SU-DHL-6 (cell line): ENCODE data around the gene UBE2Q2.

Experiments used
- H2AFZ ChIP-seq: fragments of 200-600 bp; sonication (generic); 2 replicates; pipeline ENCODE4 v1.6.1; 2014; ENCODE audit warnings: low read depth, mild to moderate bottlenecking, moderate library complexity, mixed read lengths, antibody characterized with exemption, low read length; ENCODE audit not compliant: severe bottlenecking
- H3F3A ChIP-seq: fragments of 200-600 bp; shearing (Covaris generic); 2 replicates; pipeline ENCODE4 v1.6.0; 2016; ENCODE audit warnings: antibody characterized with exemption, mild to moderate bottlenecking; ENCODE audit not compliant: insufficient read depth
- H3K27ac ChIP-seq: fragments of 200-600 bp; sonication (generic); 2 replicates; pipeline ENCODE4 v1.5.1; 2016; ENCODE audit warnings: low read depth, mild to moderate bottlenecking, low read length, moderate library complexity, mixed read lengths
- H3K27me3 ChIP-seq: fragments of 200-600 bp; sonication (generic), shearing (Covaris generic); 2 replicates; pipeline ENCODE4 v1.6.0; 2014; ENCODE audit warnings: mild to moderate bottlenecking, low read length
- H3K36me3 ChIP-seq: fragments of 200-600 bp; sonication (generic); 2 replicates; pipeline ENCODE4 v1.6.1; 2014; ENCODE audit warnings: mild to moderate bottlenecking, low read length, mixed read lengths
- H3K4me2 ChIP-seq: fragments of 300-600, 200-600 bp; shearing (Covaris generic), sonication (generic); 2 replicates; pipeline ENCODE4 v1.6.0; 2014; ENCODE audit warnings: low read length, low read depth, mild to moderate bottlenecking; ENCODE audit not compliant: poor library complexity, severe bottlenecking
- H3K4me3 ChIP-seq: fragments of 200-600 bp; sonication (generic); 2 replicates; pipeline ENCODE4 v1.5.1; 2014; ENCODE audit warnings: antibody characterized with exemption, low read length, mild to moderate bottlenecking, mixed read lengths; ENCODE audit not compliant: insufficient read depth, poor library complexity, severe bottlenecking
- H3K79me2 ChIP-seq: fragments of 200-600 bp; sonication (generic); 2 replicates; pipeline ENCODE4 v1.6.1; 2014; ENCODE audit warnings: mild to moderate bottlenecking, low read length, moderate library complexity; ENCODE audit not compliant: insufficient read depth
- H3K9ac ChIP-seq: fragments of 200-600 bp; sonication (generic); 2 replicates; pipeline ENCODE4 v1.7.0; 2014; ENCODE audit warnings: mild to moderate bottlenecking, low read length
- H3K9me2 ChIP-seq: fragments of 200-600 bp; sonication (generic); replicated peaks from 2 replicates; pipeline ENCODE4 v1.6.1; 2014; ENCODE audit warnings: low read length; ENCODE audit not compliant: insufficient read depth
- H3K9me3 ChIP-seq: fragments of 200-600 bp; sonication (generic); 2 replicates; pipeline ENCODE4 v1.6.1; 2014; ENCODE audit warnings: low read length, mixed read lengths; ENCODE audit not compliant: insufficient read depth
- H4K20me1 ChIP-seq: fragments of 200-600 bp; sonication (generic); 2 replicates; pipeline ENCODE4 v1.6.1; 2014; ENCODE audit warnings: low read depth, mild to moderate bottlenecking, antibody characterized with exemption, low read length, moderate library complexity, mixed read lengths
- CTCF ChIP-seq: fragments of 200-600 bp; sonication (generic); IDR thresholded peaks from one replicate; pipeline ENCODE4 v1.5.1; 2017; ENCODE audit warnings: antibody characterized with exemption, mild to moderate bottlenecking, low read length, moderate library complexity; ENCODE audit not compliant: insufficient read depth, poor library complexity, severe bottlenecking
- EZH2phosphoT487 ChIP-seq: fragments of 200-600 bp; sonication (generic), shearing (Covaris generic); conservative IDR thresholded peaks from 2 replicates; pipeline ENCODE4 v1.6.1; 2018; ENCODE audit warnings: mild to moderate bottlenecking, antibody characterized with exemption, low read length, moderate library complexity, mixed read lengths

The UBE2Q2 gene

DNA sequence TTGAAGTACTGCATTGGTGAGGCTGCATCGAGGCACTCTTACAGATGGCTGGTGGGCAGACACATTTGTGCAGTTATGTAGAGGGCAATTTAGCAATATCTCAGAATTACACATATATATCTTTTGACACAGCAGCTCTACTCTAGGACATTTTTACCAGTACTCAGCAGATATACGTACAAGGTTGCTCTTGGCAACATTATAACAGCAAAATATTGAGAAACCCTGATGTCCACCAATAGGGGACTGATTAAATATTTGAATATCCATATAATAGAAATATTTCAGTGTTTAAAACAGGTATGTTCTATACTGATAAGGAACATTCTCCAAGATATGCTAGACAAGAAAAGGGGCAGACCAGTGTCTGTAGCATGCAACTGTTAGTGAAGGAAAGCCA is 52.5 kb downstream of the UBE2Q2 start:
- Histone ChIP-seq H3K27me3 (no peaks in the 10 kb centered on the region), H3K9me2 (no peaks in the 10 kb centered on the region), H3K27ac (no peak overlapping the region), H3F3A (peaks cover 7% of the 10 kb centered on the region; the same call in 1 of the 2 replicates), H2AFZ (no peak overlapping the region), H3K9ac (no peak overlapping the region), H3K79me2 (no peaks in the 10 kb centered on the region), H3K9me3 (no peaks in the 10 kb centered on the region), H3K36me3 (peaks cover 3% of the 10 kb centered on the region; the same call in 1 of the 2 replicates), H3K4me2 (no peak overlapping the region), H3K4me3 (no peak overlapping the region), H4K20me1 (no peaks in the 10 kb centered on the region)
- no peak for TF ChIP-seq EZH2phosphoT487
- TF ChIP-seq CTCF, result no peak

GRCh38 chr15:75900577-75900976 is 57.3 kb downstream of the UBE2Q2 start:
- Histone ChIP-seq H3K36me3 (no peaks in the 10 kb centered on the region; the same call in 1 of the 2 replicates), H4K20me1 (no peaks in the 10 kb centered on the region), H3K27me3 (no peaks in the 10 kb centered on the region), H3F3A (peaks cover 12% of the 10 kb centered on the region), H2AFZ (no peak overlapping the region), H3K27ac (no peak overlapping the region), H3K9ac (no peak overlapping the region), H3K4me2 (no peak overlapping the region), H3K9me2 (no peaks in the 10 kb centered on the region), H3K9me3 (no peaks in the 10 kb centered on the region), H3K4me3 (no peak overlapping the region), H3K79me2 (peaks cover 16% of the 10 kb centered on the region)
- TF ChIP-seq EZH2phosphoT487, result no peak
- TF ChIP-seq CTCF, result no peak

DNA sequence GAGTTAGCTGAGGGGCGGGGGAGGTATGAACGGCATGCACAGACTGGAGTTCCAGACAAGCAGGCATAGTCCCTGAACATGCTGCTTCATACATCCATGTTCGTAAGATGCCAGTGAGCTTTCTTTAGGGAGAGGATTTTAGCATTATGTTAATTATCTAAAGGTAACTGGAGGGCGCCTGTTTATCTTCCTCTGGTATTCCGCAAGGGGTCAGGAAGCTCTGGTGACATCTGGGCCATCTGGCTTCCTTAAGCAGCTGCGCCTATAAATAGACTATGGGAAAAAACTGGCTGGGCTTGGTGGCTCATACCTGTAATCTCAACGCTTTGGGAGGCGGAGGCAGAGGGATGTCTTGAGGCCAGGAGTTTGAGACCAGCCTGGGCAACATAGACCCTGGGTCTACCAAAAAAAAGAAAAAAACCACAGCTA is 58.9 kb downstream of the UBE2Q2 start:
- Histone ChIP-seq H3K9me2 (no peaks in the 10 kb centered on the region), H3K9ac (no peak overlapping the region), H3K79me2 (peaks cover 32% of the 10 kb centered on the region), H3K27ac (no peak overlapping the region), H3K36me3 (no peaks in the 10 kb centered on the region; the same call in 1 of the 2 replicates), H3K4me2 (no peak overlapping the region), H3F3A (peaks cover 8% of the 10 kb centered on the region), H2AFZ (no peak overlapping the region), H3K27me3 (no peaks in the 10 kb centered on the region), H3K9me3 (no peaks in the 10 kb centered on the region), H4K20me1 (no peaks in the 10 kb centered on the region), H3K4me3 (no peak overlapping the region)
- TF ChIP-seq CTCF (no peak), EZH2phosphoT487 (no peak)
